Activated T-cell treated with anti-CD3 and anti-CD28 coated beads for 1 hour (primary cell): ENCODE results near the gene MICB.
"Not testable (repeated sequence)": the region's sequence is repeated elsewhere in the genome, so short reads cannot be mapped to it uniquely, and the experiment has no call there.

ENCODE experiments used
- DNase-seq: peaks from one replicate; pipeline ENCODE4 v3.0.0-alpha.2; 2020; ENCODE audit warnings: low read depth

Gene MICB

DNA sequence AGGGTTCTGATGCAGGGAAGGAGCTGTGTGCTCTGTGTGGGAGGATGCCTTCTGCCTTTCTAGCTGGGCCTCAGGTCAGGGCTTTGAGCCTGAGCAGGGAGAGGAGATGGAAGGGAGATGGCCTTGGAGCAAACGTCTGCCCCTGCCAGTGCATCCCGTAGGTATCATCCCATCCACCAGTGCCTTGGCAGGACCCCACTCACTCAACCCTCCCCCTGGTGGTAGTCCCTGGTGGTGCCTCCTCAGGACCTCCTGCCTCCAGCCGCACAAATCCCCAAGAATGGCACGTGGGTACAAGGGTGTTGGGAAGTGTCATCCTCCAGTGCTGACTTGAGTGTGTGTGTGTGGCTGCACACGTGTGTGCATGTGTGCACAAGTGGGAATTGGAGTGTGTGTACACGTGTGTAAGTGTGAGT, 23.1 kb upstream of the MICB start:
- DNase-seq = no peak

DNA sequence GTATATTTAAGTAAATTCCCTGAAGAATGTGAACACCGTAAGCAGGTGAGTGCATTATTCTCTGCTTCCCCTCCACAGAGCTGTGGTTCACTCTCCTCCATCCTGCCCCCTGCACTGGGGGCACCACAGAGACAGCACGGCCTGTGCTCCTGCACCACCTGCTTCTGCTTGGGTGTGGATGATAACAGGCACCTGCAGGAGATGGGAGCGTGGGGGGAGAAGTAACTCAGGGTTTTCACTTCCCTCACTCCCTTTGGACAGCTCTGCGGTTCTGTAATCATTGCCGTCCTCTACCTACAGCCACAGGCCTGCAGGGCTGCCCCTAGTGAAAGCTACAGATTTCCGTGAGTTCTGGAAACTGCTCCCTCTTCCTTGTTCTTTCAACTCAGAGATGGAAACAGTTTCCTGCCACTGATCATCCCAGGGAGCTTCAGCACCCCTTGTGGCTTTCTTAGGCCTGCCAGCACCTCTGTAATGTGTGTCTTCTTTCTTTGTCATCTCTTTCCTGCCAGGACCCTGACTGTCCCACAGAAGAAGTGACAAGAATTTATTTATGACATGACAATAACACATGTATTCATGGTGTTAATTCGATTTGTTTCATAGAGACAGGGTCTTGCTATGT, 21.3 kb upstream of the MICB start:
- DNase-seq = no peak

DNA sequence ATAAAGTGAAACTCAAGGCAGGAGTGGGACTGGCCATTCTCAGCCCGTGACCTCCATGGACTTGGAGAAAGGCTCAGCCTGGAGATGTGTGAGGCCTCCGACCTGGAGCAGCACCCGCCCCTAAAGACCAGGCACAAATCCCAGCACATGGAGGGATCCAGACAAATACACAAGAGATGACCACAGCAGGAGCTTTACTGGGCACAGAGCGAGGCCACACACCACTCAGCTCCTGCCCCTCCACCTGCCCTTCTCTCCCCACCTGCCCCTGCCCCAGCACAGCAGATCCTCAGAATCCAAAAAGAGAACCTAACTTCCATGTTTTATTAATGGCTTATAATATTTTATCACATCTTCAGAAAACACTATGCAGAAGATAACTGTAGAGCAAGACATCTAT, 20.4 kb upstream of the MICB start:
- DNase-seq = no peak

- DNase-seq = no peak
Measured at GRCh38 chr6:31478186-31478950, 19.6 kb upstream of the MICB start.

DNA sequence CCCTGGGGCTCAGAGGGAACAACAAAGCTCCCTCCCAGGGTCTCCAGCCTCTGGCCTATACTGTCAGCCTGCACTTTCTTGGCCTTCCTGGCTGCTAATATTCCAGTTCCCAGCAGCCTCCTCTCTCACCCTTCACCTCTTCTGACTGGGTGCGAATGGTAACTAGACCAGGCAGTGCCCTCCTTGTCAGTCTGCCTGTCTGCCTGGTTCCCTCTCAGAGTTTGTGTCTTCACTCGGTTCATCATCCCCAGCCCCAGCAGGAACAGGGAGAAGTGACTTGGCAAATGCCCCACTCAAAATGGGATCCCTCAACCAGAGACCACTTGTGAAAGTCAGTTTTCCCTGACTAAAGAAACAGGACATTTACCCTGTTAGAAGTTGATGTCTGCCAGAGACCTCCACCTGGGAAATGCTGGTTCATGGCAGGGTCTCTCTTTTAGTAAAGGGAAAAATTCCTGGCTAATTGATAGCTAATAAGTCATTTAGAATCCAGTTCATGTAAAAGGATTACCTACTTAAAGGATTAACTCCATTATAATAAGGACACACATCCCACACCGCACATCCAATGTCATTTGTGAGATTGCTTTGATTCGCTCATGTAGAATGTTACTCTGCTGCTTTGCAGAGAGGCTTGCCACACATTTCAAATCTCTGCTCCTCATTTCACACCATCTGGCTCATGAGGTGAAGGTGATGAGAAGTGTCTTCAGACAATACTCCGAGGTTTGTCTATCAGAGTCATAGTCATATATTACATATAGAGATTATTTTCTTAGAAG, 18.6 kb upstream of the MICB start:
- no peak for DNase-seq

GRCh38 chr6:31479933-31480535, 17.9 kb upstream of the MICB start:
- DNase-seq = no peak

GRCh38 chr6:31480574-31480973, 17.4 kb upstream of the MICB start:
- no peak for DNase-seq

DNA sequence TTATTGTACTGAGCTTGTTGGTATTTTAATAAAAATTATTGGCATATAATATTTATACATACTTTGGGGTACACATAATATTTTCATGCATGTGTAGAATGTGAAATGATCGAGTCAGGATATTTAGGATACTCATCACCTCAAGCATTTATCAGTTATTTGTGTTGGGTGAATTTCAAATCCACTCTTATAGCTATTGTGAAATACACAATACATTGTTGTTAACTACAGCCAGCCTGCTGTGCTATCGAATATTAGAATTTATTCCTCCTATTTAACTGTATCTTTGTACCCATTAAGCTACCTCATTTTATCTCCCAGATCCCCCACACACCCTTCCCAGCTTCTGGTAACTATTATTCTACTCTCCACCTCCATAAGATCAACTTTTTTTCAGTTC, 14.6 kb upstream of the MICB start:
- DNase-seq = no peak

GRCh38 chr6:31485055-31485454, 12.9 kb upstream of the MICB start:
- DNase-seq = no peak

- DNase-seq = not testable (repeated sequence)
Measured at GRCh38 chr6:31486065-31486837, 11.7 kb upstream of the MICB start.

DNA sequence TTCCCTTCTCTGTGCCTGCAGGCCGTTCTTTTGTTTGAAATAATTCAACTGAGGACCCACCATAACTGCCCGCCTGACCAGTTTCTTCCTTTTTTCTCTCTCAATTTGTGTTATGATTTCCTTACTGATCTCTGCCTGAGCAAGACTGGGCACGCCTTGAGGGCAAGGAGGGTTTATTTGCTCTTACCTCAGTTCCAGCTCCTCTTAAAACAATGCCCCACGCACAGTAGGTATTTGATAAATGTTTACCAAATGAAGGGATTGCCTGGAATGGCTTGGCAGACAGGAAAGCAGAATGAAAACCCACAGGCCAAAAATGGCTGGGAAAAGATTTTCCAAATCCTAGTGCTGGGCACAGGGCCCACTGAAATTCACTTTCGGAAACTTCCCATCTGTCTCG, 10.3 kb upstream of the MICB start:
- not testable (repeated sequence) for DNase-seq

DNA sequence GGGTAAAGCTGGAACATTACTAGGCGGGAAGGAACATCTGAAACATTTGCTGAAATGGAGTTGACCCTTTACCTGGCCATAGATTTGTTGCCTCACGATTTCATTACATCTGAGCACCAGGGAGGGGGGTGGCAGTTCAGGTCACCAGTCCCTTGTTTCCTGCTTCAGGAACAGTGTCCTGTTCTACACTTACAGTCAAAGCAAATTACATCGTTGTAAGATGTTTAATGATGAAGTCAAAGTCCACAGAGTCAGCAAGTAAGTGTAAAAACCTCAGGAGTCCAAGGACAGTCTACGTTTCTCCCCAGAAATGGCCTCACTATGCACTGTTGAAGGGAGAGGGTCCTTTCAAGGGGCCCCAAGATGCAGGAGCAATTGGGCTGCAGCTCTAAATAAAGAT, 8.9 kb upstream of the MICB start:
- DNase-seq = no peak

GRCh38 chr6:31490115-31490873, 7.7 kb upstream of the MICB start:
- no peak for DNase-seq

DNA sequence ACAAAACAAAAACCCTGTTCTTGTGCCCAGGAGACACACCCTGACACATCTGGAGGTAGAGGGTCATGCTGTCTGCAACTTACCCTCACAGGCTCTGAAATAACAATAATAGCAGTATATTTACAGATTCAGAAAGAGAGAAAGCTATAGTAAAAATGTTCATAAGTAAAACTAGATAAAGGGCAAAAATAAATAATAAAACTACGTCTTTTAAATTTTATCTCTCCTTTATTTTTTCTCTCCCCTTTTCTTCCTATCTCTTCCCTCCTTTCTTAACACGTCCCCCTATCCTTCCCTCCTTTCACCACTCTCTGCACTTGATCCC, 4.4 kb upstream of the MICB start:
- not testable (repeated sequence) for DNase-seq

DNA sequence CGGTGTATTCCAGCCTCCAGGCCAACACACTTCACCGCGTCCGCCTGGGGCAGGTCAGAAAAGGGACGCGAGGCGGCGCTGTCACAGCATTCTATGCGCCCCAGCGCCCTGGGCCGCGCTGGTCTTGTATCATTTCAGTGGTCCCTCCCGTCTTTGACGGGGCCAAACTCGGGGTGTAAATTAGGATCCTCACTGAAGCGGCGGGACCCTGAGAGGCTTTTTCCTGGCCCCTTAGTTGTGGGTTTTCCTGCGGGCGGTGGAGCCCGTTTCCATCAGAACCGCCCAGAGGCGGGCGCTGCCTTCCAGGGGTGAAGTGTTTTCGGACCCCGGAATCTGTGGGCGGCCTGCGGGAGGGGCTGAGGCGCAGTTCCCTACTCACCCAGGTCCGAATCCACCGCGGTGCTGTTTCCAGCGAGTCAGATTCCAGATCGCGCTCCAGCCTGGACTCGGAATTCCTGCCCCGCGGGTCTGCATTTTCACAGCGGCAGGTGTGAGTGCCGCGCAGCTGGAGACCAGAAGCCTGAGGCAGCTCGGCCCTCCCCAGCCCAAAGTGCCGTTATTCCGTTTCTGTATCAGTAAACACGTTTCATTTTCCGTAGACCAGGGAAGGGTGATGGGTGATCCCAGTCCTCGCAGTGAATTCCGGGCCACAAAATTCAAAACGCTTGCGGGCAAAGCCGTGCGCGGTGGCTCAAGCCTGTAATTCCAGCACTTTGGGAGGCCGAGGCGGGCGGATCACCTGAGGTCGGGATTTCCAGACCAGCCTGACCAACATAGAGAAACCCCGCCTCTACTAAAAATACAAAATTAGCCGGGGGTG, 3.9 kb upstream of the MICB start:
- peak; percentile 69 for DNase-seq

DNA sequence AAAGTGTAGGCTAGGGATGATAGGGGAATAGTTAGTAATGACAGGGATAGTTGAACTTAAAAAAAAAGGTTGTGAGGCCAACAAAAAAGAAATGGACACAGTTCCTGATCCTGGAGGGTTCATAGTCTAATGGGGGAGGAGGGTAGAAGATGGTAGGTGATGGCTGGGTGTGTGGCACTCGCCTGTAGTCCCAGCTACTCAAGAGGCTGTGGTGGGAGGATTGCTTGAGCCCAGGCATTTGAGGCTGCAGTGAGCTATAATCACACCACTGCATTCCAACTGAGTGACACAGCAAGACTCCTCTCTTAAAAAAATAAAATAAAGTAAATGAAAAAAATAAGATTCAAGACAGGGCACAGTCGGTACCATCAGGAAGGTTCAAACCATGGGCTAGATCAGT, 2.4 kb upstream of the MICB start:
- no peak for DNase-seq

DNA sequence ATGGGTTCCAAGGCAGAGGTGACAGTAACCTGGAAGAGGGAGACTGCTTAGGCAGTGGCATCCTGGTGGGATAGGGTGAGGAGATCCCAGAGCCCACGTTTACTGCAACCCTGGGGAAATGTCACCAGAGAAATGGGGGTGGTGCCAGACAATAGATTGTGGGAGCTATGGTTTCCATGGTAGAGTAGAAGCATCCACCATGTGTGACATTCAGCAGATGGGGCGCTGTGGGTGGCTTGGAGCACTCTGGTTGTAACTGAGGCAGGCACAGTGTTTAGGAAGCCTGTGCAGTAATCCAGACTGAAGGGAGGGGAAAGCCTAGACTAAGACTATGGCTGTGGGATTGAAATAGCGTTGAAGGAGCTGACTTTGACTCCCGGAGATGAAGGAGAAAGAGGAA, 1.1 kb upstream of the MICB start:
- DNase-seq = not testable (repeated sequence)

GRCh38 chr6:31498748-31499147, 803 bp downstream of the MICB start:
- DNase-seq = no peak

- not testable (repeated sequence) for DNase-seq
Measured at GRCh38 chr6:31499648-31500047, 1.7 kb downstream of the MICB start.

- no peak for DNase-seq
Measured at GRCh38 chr6:31502586-31502985, 4.6 kb downstream of the MICB start.
